GM12865 (cell line): ENCODE measurements around the gene EMX2.

Source experiments
- DNase-seq: peaks from one replicate; pipeline ENCODE4 v3.0.0; 2010; ENCODE audit warnings: low read depth
- H3K4me3 ChIP-seq: 2 replicates; pipeline ENCODE4 v1.5.1; 2011; ENCODE audit warnings: mild to moderate bottlenecking, low read depth, low read length, control low read depth
- CTCF ChIP-seq: IDR thresholded peaks from 2 replicates; pipeline ENCODE4 v1.5.1; 2011; ENCODE audit warnings: low read length, control low read depth, low read depth, inconsistent platforms; ENCODE audit not compliant: insufficient read depth; ENCODE audit errors: missing control alignments

The EMX2 gene

DNA sequence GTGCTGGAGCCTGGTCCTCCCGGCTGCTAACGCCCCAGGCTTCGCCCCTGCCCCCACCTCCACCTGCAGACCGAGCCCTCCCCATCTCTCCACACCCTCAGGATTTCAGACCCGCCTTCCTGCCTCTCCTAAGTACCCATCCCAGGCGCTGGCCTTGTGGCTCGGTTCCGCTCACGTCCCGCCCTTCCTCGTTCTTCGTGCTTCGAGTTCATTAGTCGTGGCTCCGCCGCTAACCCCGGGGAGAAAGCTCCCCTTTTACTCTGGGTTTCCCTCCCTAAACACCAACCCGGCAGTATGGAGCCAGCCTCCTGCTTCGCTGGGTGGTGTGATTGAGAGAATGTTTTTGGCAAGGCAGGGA lies 11.2 kb downstream of the EMX2 start:
- no peak overlapping the region for H3K4me3 ChIP-seq
- DNase-seq: no peak
- TF ChIP-seq CTCF: no peak

DNA sequence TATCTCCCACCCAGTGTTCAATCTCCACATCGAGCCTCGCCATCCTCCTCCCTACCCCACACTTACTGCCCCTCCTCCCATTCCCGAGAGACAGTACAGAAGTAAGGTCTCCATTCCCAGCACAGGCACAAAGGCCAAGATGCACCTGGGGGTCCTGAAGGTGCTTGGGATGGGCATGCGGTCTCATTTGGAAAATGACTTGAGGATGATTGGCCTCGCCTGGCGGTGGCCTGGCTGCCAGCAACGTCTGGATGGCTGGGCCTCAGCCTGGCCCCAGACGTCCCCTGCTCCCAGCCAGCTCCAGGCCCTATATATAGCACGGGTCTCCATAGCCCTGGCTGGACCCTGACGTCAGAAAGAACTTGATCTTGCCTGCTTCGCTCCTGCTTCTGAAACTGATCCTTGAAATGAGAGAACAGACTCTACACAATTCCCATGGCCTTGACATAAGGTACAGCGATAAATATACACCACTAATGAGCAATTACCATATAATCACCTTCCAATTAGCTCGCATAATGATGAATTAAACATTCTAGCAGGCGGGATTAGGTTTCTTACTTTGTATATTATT lies 11.8 kb downstream of the EMX2 start:
- DNase-seq: no peak
- TF ChIP-seq CTCF: no peak
- H3K4me3 ChIP-seq: no peak overlapping the region

- no peak overlapping the region for H3K4me3 ChIP-seq
- TF ChIP-seq CTCF: no peak
- DNase-seq: no peak
Measured at GRCh38 chr10:117555017-117555416, 12.5 kb downstream of the EMX2 start.

GRCh38 chr10:117555863-117556262 lies 13.3 kb downstream of the EMX2 start:
- no peak for DNase-seq
- H3K4me3 ChIP-seq: no peak overlapping the region
- TF ChIP-seq CTCF: no peak

- H3K4me3 ChIP-seq: no peak overlapping the region
- DNase-seq: no peak
- no peak for TF ChIP-seq CTCF
Measured at GRCh38 chr10:117556356-117556755, 13.8 kb downstream of the EMX2 start.

GRCh38 chr10:117559712-117560111 lies 17.2 kb downstream of the EMX2 start:
- no peak overlapping the region for H3K4me3 ChIP-seq
- no peak for DNase-seq
- no peak for TF ChIP-seq CTCF

DNA sequence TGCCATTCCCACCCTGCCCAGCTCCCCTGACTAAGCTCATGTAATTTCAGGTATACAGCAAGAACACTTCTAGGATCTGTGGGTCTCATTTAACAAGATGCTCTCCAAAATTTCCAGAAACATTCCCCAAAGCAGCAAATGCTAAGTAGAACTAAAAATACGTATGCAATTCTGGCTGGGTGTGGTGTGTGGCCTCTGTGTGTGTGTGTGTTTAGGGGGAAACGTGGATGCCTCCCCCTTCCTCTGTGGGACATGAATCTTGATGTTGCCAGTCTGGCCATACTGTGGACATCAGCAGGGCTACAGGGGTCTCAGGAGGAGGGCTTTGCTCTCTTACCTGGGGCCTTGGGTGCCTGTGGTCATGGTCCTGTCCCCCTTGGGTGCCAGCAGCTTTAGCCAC lies 18.4 kb downstream of the EMX2 start:
- no peak for TF ChIP-seq CTCF
- DNase-seq: no peak
- no peak overlapping the region for H3K4me3 ChIP-seq
